ENCODE measurements around the gene C1orf50.
A peak's percentile ranks its signal among the peaks of the same experiment; 100 is the strongest.
"Not testable (repeated sequence)": the region's sequence is repeated elsewhere in the genome, so short reads cannot be mapped to it uniquely, and the experiment has no call there.

The C1orf50 gene

GRCh38 chr1:42766741-42767509 lies at the start of gene C1orf50, which contains the start of gene P3H1:
Gene C1orf50 (plus strand): TSS chr1:42767249. CDS start chr1:42767312, 63 bp downstream.
Gene P3H1 (minus strand): TSS chr1:42767028. CDS start chr1:42766971, 57 bp downstream.
- peaks cover 34% of the 10 kb centered on the region for H3K4me1 Mint-ChIP-seq (ENCODE audit: low read depth)
- peaks cover 21% of the 10 kb centered on the region for H3K36me3 Mint-ChIP-seq (ENCODE audit: low read depth)
- no peak within 1 kb of the TSS for H3K4me3 Mint-ChIP-seq
- H3K27ac Mint-ChIP-seq = peak within 1 kb of the TSS; percentile 87
- no peaks in the 10 kb centered on the region for H3K9me3 Mint-ChIP-seq
- no peaks in the 10 kb centered on the region for H3K27me3 Mint-ChIP-seq

GRCh38 chr1:42720868-42721267 lies 46.2 kb upstream of the C1orf50 start:
- H3K36me3 Mint-ChIP-seq (ENCODE audit: low read depth) = peaks cover 16% of the 10 kb centered on the region
- H3K4me3 Mint-ChIP-seq = no peak overlapping the region
- no peaks in the 10 kb centered on the region for H3K4me1 Mint-ChIP-seq (ENCODE audit: low read depth)
- no peaks in the 10 kb centered on the region for H3K9me3 Mint-ChIP-seq
- H3K27me3 Mint-ChIP-seq = no peaks in the 10 kb centered on the region
- no peak overlapping the region for H3K27ac Mint-ChIP-seq

GRCh38 chr1:42721926-42722325 lies 45.1 kb upstream of the C1orf50 start:
- no peak overlapping the region for H3K4me3 Mint-ChIP-seq
- H3K27ac Mint-ChIP-seq = no peak overlapping the region
- H3K27me3 Mint-ChIP-seq = no peaks in the 10 kb centered on the region
- H3K9me3 Mint-ChIP-seq = no peaks in the 10 kb centered on the region
- no peaks in the 10 kb centered on the region for H3K4me1 Mint-ChIP-seq (ENCODE audit: low read depth)
- peaks cover 9% of the 10 kb centered on the region for H3K36me3 Mint-ChIP-seq (ENCODE audit: low read depth)

- H3K9me3 Mint-ChIP-seq; H3K36me3 Mint-ChIP-seq (ENCODE audit: low read depth); H3K4me1 Mint-ChIP-seq (ENCODE audit: low read depth); H3K4me3 Mint-ChIP-seq; H3K27ac Mint-ChIP-seq; H3K27me3 Mint-ChIP-seq: not testable (repeated sequence)
These were observed 44.6 kb upstream of the C1orf50 start for GRCh38 chr1:42722403-42722802.

GRCh38 chr1:42723511-42723910 lies 43.5 kb upstream of the C1orf50 start:
- no peak overlapping the region for H3K27ac Mint-ChIP-seq
- no peaks in the 10 kb centered on the region for H3K27me3 Mint-ChIP-seq

GRCh38 chr1:42725820-42726219 lies 41.2 kb upstream of the C1orf50 start:
- not testable (repeated sequence) for H3K36me3 Mint-ChIP-seq (ENCODE audit: low read depth); H3K4me3 Mint-ChIP-seq; H3K27me3 Mint-ChIP-seq; H3K27ac Mint-ChIP-seq; H3K9me3 Mint-ChIP-seq; H3K4me1 Mint-ChIP-seq (ENCODE audit: low read depth)

More at GRCh38 chr1:42723511-42723910, 43.5 kb upstream of the C1orf50 start:
- Mint-ChIP-seq H3K4me1 (ENCODE audit: low read depth) (no peaks in the 10 kb centered on the region), H3K36me3 (ENCODE audit: low read depth) (no peaks in the 10 kb centered on the region), H3K4me3 (no peak overlapping the region), H3K9me3 (no peaks in the 10 kb centered on the region)

GRCh38 chr1:42730002-42730401 lies 37.0 kb upstream of the C1orf50 start:
- Mint-ChIP-seq H3K9me3 (no peaks in the 10 kb centered on the region), H3K27ac (no peak overlapping the region), H3K27me3 (no peaks in the 10 kb centered on the region), H3K4me3 (no peak overlapping the region), H3K4me1 (ENCODE audit: low read depth) (peaks cover 3% of the 10 kb centered on the region), H3K36me3 (ENCODE audit: low read depth) (no peaks in the 10 kb centered on the region)

GRCh38 chr1:42730988-42731387 lies 36.1 kb upstream of the C1orf50 start:
- no peaks in the 10 kb centered on the region for H3K9me3 Mint-ChIP-seq
- no peak overlapping the region for H3K27ac Mint-ChIP-seq
- peaks cover 3% of the 10 kb centered on the region for H3K4me1 Mint-ChIP-seq (ENCODE audit: low read depth)
- H3K4me3 Mint-ChIP-seq = no peak overlapping the region
- H3K36me3 Mint-ChIP-seq (ENCODE audit: low read depth) = no peaks in the 10 kb centered on the region
- H3K27me3 Mint-ChIP-seq = no peaks in the 10 kb centered on the region

- peaks cover 3% of the 10 kb centered on the region for H3K4me1 Mint-ChIP-seq (ENCODE audit: low read depth)
- H3K27ac Mint-ChIP-seq = no peak overlapping the region
- no peaks in the 10 kb centered on the region for H3K27me3 Mint-ChIP-seq
- no peaks in the 10 kb centered on the region for H3K36me3 Mint-ChIP-seq (ENCODE audit: low read depth)
- no peaks in the 10 kb centered on the region for H3K9me3 Mint-ChIP-seq
- no peak overlapping the region for H3K4me3 Mint-ChIP-seq
These were observed 35.5 kb upstream of the C1orf50 start for GRCh38 chr1:42731585-42731984.

GRCh38 chr1:42732126-42732680 lies 34.8 kb upstream of the C1orf50 start:
- H3K9me3 Mint-ChIP-seq = no peaks in the 10 kb centered on the region
- H3K36me3 Mint-ChIP-seq (ENCODE audit: low read depth) = no peaks in the 10 kb centered on the region
- no peaks in the 10 kb centered on the region for H3K27me3 Mint-ChIP-seq
- peaks cover 8% of the 10 kb centered on the region for H3K4me1 Mint-ChIP-seq (ENCODE audit: low read depth)
- H3K27ac Mint-ChIP-seq = no peak overlapping the region
- no peak overlapping the region for H3K4me3 Mint-ChIP-seq

- Mint-ChIP-seq H3K27ac (no peak overlapping the region), H3K27me3 (no peaks in the 10 kb centered on the region), H3K9me3 (no peaks in the 10 kb centered on the region), H3K4me3 (no peak overlapping the region), H3K4me1 (ENCODE audit: low read depth) (peaks cover 10% of the 10 kb centered on the region), H3K36me3 (ENCODE audit: low read depth) (no peaks in the 10 kb centered on the region)
These were observed 33.4 kb upstream of the C1orf50 start for GRCh38 chr1:42733415-42734200.

GRCh38 chr1:42734201-42735035 lies 32.6 kb upstream of the C1orf50 start:
- H3K27ac Mint-ChIP-seq = no peak overlapping the region

GRCh38 chr1:42735056-42735455 lies 32.0 kb upstream of the C1orf50 start:
- no peak overlapping the region for H3K27ac Mint-ChIP-seq
- no peaks in the 10 kb centered on the region for H3K36me3 Mint-ChIP-seq (ENCODE audit: low read depth)
- H3K4me1 Mint-ChIP-seq (ENCODE audit: low read depth) = peaks cover 10% of the 10 kb centered on the region
- no peaks in the 10 kb centered on the region for H3K27me3 Mint-ChIP-seq
- H3K9me3 Mint-ChIP-seq = no peaks in the 10 kb centered on the region
- H3K4me3 Mint-ChIP-seq = no peak overlapping the region

More at GRCh38 chr1:42734201-42735035, 32.6 kb upstream of the C1orf50 start:
- Mint-ChIP-seq H3K9me3 (no peaks in the 10 kb centered on the region), H3K4me3 (no peak overlapping the region), H3K36me3 (ENCODE audit: low read depth) (no peaks in the 10 kb centered on the region), H3K27me3 (no peaks in the 10 kb centered on the region), H3K4me1 (ENCODE audit: low read depth) (peaks cover 10% of the 10 kb centered on the region)

GRCh38 chr1:42735477-42736105 lies 31.5 kb upstream of the C1orf50 start:
- H3K36me3 Mint-ChIP-seq (ENCODE audit: low read depth) = no peaks in the 10 kb centered on the region
- no peaks in the 10 kb centered on the region for H3K27me3 Mint-ChIP-seq
- H3K9me3 Mint-ChIP-seq = no peaks in the 10 kb centered on the region
- no peak overlapping the region for H3K4me3 Mint-ChIP-seq
- no peak overlapping the region for H3K27ac Mint-ChIP-seq
- H3K4me1 Mint-ChIP-seq (ENCODE audit: low read depth) = peaks cover 10% of the 10 kb centered on the region
